Breast epithelium (tissue), 3 donors: Measurements from ENCODE around the gene SOX13.

ENCODE experiments used
- POLR2A ChIP-seq: fragments of 450-650 bp; IDR thresholded peaks from one replicate; pipeline ENCODE4 v1.6.1; 2016; ENCODE audit warnings: antibody characterized with exemption, mild to moderate bottlenecking, moderate library complexity
- POLR2AphosphoS5 ChIP-seq, 3 donors: sonication (generic); formaldehyde crosslinking; IDR thresholded peaks; one replicate each; pipeline ENCODE4 v1.6.1; 2017; ENCODE audit warnings: antibody characterized with exemption in 3 of 3
- TF ChIP-seq, protein P1 (sequence below), 3 donors: fragments of 450-650 bp; IDR thresholded peaks; one replicate each; pipeline ENCODE4 v1.5.1; 2016 to 2017; ENCODE audit warnings: antibody characterized with exemption in 3 of 3, mild to moderate bottlenecking in 3 of 3, moderate library complexity in 3 of 3

DNA sequence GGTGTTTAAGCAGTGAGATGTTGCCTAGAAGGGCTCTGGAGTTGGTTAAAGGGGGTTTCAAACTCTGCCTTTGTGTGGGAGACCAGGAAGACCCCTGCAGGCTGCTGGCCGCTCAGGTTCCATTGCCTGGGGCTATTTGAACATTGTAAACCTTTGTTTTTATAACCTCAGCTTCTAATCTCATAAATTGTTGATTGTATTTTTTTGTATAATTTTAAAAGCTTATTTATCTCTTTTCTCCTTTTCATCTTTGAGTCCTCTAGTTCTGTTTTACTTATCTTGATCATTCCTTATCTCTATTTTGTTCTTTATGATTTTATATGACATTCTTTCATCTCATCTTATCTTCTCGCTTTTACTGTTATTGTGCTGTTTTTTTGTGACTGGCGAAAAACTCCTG lies 45.5 kb upstream of the SOX13 start:
- TF ChIP-seq POLR2AphosphoS5 (IDR thresholded peaks at IDR 0.05) (no peak), POLR2A (no peak)
- TF ChIP-seq, protein P1, sequence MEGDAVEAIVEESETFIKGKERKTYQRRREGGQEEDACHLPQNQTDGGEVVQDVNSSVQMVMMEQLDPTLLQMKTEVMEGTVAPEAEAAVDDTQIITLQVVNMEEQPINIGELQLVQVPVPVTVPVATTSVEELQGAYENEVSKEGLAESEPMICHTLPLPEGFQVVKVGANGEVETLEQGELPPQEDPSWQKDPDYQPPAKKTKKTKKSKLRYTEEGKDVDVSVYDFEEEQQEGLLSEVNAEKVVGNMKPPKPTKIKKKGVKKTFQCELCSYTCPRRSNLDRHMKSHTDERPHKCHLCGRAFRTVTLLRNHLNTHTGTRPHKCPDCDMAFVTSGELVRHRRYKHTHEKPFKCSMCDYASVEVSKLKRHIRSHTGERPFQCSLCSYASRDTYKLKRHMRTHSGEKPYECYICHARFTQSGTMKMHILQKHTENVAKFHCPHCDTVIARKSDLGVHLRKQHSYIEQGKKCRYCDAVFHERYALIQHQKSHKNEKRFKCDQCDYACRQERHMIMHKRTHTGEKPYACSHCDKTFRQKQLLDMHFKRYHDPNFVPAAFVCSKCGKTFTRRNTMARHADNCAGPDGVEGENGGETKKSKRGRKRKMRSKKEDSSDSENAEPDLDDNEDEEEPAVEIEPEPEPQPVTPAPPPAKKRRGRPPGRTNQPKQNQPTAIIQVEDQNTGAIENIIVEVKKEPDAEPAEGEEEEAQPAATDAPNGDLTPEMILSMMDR (IDR thresholded peaks at IDR 0.05), result no peak
